Skin epidermis (tissue), 12 donors: Measurements from ENCODE around the gene AGBL1.

ENCODE experiments used
- H3K27ac ChIP-seq, 21 experiments: fragments of 200-600 bp; sonication (generic) in 11 of 21; one replicate each; pipeline ENCODE4 v1.5.0; 2020; ENCODE audit warnings: mild to moderate bottlenecking in 3 of 21, inconsistent platforms in 2 of 21, moderate library complexity in 2 of 21
- H3K4me3 ChIP-seq, 7 experiments: fragments of 200-600 bp; sonication (generic) in 2 of 7; one replicate each; pipeline ENCODE4 v1.5.0; 2020; ENCODE audit warnings: inconsistent platforms in 2 of 7, mild to moderate bottlenecking in 2 of 7, moderate library complexity in 1 of 7

AGBL1 gene

DNA sequence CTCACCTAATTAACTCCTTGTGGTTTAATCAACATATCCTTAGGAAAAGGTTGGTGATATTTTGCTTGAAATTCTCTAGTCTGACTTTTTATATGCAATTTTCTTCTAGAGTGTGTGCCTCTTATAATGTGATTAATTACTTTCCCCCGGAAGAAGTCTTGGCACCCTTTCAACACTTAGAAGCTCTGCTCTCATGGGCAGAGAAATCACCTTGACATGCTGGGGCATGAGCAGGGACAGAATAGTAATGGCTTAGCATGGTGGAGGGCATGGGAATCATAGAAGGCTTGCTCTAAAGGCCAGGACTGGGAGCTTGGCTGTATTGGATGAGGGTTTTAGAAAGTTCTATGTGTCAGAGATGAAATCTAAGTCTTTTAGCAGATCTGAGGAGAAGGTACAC is 293.5 kb downstream of the AGBL1 start:
- no peak overlapping the region for H3K4me3 ChIP-seq
- no peak overlapping the region for H3K27ac ChIP-seq

DNA sequence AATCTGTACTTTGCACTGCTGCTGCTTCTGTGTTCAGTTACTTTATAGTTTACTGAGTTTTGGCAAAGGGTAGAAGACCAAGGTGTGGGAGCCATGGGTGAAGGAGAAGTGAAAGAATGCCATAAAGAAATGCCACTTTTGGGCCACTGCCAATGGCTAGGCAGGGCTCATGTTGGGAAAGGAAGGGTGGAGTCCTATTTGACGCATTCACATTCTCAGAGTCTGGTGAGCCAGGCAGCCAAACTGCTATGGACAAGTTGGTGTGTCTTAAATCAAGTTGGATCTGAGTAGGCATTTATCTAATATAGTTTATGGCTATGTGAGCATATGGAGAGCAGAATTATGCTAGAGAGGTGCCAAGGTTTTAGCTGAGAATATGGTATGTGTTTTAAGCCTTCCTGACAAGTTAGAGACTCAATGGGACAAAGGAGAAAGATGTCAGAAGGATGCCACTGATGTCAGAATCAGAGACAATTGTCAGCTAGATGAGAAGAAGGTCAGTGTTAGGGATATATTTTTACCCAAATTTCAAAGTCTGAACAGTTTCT is 296.1 kb downstream of the AGBL1 start:
- Histone ChIP-seq H3K27ac (no peak overlapping the region), H3K4me3 (no peak overlapping the region)

DNA sequence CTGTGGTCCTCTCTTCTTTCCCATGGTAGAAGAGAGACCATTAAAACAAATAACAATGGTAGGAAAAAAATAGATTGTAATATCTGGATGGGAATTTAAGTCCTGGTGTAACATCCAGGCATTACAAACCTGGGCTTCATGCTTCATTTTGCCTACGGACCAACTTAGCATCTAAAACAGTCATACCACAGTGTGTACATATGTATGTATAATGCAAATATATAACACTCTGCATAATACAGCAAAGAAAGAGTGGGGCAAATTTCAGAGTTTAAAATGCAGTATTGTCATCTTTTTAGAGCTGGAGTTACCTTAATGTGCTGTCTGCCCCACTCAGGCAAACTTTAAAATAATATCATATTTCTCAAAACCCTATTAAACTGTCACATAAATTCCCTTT is 298.2 kb downstream of the AGBL1 start:
- Histone ChIP-seq H3K27ac (no peak overlapping the region), H3K4me3 (no peak overlapping the region)

DNA sequence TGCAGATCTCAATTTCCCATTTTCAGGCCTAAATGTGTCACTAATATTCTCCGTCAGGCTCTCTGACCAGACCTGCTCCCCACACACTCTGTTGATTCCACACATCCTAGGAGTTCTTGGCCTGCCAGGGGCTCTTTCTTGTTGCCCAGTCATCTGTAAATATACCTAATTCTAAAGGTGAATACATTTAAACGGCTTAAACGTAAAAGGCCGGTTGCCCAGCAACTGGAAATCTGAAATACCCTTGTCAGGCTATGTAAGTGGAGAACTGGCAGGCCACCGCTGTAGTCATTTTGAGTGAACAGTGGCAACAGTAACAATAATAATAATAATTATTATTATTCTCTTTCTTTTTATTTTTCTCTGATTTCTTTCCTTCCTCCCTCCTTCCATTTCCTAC is 302.7 kb downstream of the AGBL1 start:
- Histone ChIP-seq H3K27ac (no peak overlapping the region), H3K4me3 (no peak overlapping the region)

DNA sequence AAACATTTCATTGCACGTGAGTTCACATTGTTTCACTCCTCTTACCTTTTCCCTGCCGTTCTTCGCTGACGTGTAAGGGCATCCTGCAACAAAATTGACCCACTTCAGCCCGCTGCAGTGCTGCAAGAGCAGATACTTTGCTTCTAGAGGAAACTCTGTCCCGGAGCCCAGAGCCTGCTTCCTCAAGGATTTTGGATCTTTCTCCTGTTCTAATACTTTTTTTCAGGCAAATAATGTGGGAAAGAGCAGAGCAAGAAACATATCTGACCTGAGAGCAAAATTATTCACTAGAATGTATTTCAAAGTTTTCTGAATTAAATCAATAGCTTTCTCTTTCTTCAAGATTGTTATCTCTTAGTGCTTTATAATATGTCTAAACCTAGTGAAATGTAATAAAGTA is 303.9 kb downstream of the AGBL1 start:
- Histone ChIP-seq H3K27ac (no peak overlapping the region), H3K4me3 (no peak overlapping the region)

DNA sequence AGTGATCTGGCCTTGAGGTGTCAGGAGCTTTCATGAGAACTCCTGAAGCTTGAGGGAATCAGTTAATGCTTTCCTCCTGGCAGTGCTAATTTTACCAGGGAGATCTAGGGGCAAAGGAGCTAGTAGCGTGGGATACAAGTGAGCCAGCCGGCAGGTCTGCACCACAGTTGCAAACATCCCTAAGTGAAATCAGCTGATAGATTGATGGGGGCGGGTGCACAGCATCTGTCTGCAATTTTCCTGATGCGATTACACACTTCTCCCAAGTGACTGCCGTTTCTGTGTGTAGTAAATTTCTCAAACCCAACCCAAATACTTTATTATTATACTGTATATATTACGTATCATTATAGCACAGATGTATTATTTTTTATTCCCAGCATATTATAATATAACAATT is 304.5 kb downstream of the AGBL1 start:
- Histone ChIP-seq H3K27ac (no peak overlapping the region), H3K4me3 (no peak overlapping the region)

DNA sequence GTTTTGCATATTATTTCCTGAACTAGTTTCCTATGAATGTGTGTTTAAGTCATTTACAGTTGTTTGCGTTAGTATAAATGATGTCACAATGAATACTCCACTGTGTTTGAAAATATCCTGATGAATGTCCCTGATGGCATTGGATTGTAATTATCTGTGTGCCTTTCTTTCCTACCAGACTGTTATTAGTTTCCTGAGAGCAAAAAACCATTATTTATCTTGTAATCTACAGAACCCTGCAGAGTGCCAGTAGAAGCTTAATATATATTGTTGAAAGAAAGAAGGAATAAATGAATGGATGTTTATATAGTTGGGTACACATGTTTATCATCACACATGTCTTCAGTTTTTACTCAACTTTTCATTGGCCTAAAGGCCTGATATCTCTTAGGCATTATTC is 312.6 kb downstream of the AGBL1 start:
- Histone ChIP-seq H3K27ac (no peak overlapping the region), H3K4me3 (no peak overlapping the region)

DNA sequence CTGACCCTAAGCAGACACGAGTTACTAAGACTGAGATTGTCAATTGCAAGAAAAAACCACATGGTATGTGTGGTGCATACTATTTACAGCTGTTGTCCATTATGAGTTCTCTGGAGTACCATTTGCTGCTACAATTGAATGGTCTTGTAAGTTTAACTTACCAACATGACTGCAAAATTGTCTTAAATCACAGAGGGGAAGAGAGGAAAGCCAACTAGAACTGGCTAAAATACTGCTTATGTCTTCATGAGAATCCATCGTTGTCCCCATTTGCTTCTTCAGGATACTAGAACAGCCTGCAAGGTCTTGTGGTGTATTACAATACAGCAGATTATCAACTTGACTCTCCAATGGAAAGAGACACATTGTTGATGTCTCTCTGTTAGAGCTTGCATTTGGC is 313.2 kb downstream of the AGBL1 start:
- Histone ChIP-seq H3K27ac (no peak overlapping the region), H3K4me3 (no peak overlapping the region)

DNA sequence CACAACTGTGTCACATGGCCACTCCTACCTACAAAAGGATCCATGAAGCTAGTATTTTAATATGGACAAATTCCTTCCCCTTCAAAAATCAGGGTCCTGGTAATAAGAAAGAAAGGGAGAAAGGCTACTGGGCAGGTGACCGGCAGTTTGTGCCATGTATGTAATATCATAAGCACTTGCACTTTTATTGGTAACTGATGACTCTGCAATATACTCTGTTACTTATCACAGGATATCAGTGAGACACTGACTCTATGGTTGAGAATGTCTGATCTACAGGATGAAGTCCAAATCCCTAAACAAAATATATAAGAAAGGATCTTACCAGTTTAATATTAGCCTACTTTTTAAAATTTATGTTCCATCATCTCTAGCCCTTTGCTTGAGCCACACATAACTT is 315.2 kb downstream of the AGBL1 start:
- Histone ChIP-seq H3K27ac (no peak overlapping the region), H3K4me3 (no peak overlapping the region)

DNA sequence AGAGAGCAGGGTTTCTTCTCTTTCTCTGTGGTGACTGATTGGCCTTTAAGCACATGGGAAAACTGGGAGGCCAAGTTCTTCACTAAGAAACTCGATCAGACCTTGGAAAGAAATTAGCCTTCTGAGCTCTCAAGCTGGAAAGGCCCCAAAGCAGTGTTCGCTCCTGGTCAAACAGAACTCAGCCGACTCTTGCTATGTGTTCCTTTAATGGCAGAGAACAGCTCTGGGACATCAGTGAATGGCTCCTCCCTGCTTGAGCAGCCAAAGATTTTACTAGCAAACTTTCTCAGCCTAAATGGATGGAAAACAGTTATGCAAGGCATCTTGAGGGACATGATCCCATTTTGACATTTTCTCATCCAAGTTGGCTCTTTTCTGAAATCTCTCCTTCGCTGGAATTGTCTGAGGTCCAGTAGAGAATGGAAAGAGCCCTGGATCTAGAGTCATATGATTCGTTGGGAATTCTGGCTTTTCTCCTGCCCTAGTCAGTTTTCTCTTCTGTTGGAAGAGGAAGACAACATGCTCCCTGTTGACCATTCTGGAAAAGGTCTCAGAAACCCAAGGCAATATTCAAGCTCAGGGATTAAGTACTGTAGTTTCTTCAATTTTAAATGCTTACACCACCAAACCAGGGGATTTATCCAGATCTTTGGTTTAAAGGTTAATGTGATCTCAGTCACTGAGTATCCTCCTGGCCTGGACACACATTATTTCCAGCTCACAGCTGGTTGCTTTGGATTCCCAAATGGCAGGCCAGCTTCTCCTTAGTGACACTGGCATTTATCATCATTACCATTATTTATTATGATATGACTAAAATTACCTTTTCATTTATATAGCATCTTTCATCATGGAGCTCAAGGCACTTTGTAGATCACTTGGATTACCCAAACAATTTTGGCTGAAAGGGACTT is 319.6 kb downstream of the AGBL1 start:
- no peak overlapping the region for H3K27ac ChIP-seq
- no peak overlapping the region for H3K4me3 ChIP-seq

DNA sequence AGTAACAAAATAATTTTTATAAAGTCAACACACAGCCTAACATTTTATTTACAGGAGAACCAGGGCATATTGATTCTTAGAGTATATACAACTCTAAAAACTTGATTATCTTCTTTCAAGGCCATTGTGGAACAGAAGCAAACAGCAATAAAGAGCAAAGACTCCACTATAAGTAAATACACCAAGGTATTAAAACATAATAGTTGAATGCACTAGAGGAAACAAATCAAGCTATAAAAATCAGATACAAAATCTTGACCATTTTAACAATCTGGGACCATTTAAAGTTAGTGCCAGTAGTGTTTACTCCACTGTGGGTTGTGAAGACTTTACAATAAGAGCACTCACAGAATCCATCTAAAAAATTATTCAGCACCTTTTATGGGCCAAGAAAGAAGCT is 323.6 kb downstream of the AGBL1 start:
- H3K4me3 ChIP-seq, result no peak overlapping the region
- H3K27ac ChIP-seq, result no peak overlapping the region

DNA sequence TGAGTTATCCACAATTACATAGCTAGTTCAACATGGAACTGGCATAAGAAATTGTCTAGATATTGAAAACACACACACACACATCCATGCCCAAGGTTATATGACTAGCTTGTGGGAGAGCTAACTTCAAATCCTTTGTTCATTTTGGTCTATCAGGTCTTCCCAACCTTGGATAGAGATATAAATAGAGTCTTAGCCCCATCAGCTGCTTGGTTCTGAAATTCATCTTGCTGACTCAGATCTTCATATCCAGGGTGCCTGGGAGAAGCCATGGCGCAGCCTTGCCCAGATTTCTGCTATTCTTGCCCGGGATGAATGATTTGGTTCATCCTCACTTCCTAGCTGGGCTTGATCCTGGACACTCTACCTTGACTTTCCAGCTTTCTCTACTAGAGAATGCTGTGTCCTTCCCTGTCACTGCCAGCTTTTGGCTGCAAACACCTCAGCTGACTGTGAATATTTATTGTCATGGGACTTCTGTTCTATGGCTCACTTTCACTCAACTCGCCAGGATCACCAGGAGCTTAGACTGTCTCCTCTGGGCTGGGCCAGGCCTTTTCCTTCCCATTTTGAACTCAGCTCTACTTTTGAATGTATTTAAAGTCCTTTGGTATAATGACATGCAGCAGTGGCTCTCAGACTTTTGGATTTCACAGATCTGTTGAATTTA is 324.4 kb downstream of the AGBL1 start:
- H3K4me3 ChIP-seq, result no peak overlapping the region
- H3K27ac ChIP-seq, result no peak overlapping the region

DNA sequence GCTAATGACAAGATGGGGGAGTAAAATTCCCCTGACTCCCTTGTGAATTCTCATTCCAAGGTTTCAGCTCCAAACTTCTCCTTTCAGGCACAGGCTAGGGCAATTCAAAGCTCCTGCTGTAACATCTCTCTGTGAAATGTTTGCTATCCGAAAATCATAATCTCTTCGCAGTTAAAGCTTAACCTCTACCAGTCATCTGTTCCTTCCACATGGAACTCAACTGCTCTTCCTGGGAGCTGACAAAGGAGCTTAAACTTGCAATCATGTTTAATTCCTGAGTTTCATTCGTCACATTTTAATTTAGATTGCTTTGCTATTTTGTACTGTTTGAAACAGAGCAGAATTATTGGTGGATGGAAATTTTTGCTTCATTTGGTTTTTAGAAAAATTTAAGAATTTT is 328.6 kb downstream of the AGBL1 start:
- H3K27ac ChIP-seq, result no peak overlapping the region
- H3K4me3 ChIP-seq, result no peak overlapping the region

DNA sequence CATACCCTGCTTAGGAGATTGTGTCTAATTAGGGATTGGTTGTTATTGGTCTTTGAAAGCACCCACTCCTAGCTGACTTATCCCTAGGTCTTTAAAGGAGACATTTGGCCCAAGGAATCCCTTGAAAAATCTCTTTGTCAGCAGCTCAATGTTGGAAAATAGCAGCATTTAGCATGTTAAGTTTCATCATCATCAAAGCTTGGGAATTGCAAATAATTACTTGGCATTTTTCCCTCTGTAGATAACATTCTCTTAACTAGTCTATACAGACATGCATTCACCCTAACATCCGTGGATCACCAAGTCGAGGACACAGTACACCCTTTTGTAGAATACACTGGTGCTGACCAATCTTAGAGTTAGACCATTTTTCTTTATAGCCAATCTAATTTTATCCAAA is 332.2 kb downstream of the AGBL1 start:
- Histone ChIP-seq H3K4me3 (no peak overlapping the region), H3K27ac (no peak overlapping the region)

DNA sequence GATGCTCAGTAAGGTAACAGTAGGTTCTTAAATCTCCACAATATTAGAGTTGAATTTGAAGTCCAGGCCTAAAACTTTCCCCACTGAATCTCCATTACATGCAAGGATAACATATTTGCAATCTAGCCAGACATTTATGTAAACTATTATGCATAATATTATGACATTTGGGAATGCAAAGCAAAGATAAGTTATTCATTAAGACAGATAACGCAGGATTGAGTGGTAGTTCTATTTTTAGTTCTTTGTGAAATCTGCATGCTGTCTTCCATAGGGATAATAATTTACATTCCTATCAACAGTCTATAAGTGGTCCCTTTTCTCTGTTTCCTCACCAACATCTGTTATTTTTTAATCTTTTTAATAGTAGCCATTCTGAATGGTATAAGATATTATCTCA is 333.5 kb downstream of the AGBL1 start:
- no peak overlapping the region for H3K27ac ChIP-seq

DNA sequence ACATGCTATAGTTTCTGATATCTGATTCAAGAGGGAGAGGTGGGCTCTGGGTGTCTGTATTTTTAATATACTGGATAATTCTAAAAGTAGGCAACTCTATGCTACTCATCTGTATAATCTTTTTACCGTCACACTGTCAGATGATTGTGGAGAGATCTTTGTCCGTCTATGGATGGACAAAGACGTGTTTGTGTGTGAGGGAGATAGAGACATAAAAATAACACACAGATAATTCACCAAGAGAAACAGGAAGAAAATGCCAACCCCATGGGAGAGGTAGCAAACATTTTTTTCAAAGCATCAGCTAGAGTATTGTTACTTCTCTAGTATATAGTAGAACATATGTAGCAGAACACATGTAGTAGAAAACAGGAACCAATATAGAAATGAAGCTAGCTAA is 346.1 kb downstream of the AGBL1 start:
- no peak overlapping the region for H3K27ac ChIP-seq
- no peak overlapping the region for H3K4me3 ChIP-seq

More for the DNA sequence above, 333.5 kb downstream of the AGBL1 start:
- no peak overlapping the region for H3K4me3 ChIP-seq

DNA sequence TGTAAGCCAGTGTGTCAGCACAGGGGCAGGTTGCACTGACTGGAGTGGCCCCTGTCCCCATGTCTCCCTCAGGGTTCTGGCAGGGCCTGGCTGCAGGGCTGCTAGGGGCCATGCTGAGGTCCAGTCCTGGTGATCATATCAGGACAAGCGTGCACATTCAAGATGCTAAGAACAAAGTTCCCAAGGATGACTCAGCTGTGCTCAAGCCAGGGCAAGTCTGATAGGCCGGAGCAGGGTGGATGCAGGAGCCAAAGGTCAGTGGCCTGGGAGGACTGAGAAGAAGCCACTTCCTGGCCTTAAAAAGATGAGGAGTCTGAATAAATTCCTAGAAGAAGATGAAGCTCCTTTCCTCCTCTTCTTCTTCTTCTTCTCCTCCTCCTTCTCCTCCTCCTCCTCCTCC is 353.2 kb downstream of the AGBL1 start:
- Histone ChIP-seq H3K4me3 (no peak overlapping the region), H3K27ac (no peak overlapping the region)

DNA sequence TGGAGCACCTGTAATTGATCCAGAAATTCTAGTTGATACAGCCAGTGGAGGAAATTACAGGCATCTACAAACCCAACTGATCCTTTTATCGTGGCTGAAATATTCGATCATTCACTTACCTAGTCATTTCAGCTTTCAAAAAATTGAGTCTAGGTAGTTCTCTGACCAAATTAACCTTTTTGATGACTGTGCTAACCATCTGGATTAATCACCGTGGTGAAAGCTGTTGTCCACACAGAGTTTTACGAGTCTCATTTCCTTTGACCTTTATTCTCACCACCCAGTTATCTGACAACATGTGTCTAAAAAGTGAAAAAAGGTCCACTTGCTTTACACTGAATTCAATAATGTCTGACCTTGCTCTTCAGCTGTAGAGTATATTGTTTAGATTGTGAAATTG is 354.3 kb downstream of the AGBL1 start:
- no peak overlapping the region for H3K4me3 ChIP-seq
- H3K27ac ChIP-seq, result no peak overlapping the region

DNA sequence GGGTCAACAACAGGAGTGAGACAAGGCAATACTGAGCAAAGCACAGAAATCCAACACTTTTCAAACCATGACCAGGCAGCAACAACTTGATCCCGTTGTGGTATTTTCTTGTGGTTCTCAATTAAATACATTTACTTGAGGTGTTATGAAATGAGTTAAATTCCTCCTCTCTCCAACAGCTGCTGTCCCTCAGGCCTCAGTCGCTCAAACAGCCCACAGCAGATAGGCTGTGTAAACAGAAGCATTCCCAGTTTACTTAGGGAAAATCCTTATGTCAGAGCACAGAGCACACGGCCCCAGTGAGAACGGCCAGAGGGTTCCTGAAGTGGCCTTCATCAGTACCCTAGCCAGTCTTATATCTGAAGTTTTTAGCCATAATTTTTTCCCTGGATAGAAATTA is 359.9 kb downstream of the AGBL1 start:
- Histone ChIP-seq H3K27ac (no peak overlapping the region), H3K4me3 (no peak overlapping the region)

DNA sequence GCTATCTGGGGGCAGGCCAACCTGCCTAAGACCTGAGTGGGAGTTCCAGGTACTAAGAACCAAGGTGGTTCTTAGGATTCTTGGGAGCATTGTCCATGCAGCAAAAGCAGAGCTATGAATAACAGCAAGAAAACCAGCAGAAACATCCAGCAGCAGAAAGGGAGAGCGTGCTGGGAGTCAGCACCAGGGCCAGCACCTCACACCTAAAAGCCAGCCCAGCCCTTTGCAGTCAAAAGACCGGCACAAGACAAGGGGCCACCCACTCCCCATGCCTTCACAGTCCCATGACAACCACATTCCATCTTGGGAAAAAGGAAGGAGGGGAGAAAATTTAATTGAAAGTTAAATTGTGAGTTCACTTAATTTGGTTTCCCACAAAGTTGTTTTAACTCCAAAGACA is 364.9 kb downstream of the AGBL1 start:
- H3K27ac ChIP-seq, result no peak overlapping the region
- H3K4me3 ChIP-seq, result no peak overlapping the region

DNA sequence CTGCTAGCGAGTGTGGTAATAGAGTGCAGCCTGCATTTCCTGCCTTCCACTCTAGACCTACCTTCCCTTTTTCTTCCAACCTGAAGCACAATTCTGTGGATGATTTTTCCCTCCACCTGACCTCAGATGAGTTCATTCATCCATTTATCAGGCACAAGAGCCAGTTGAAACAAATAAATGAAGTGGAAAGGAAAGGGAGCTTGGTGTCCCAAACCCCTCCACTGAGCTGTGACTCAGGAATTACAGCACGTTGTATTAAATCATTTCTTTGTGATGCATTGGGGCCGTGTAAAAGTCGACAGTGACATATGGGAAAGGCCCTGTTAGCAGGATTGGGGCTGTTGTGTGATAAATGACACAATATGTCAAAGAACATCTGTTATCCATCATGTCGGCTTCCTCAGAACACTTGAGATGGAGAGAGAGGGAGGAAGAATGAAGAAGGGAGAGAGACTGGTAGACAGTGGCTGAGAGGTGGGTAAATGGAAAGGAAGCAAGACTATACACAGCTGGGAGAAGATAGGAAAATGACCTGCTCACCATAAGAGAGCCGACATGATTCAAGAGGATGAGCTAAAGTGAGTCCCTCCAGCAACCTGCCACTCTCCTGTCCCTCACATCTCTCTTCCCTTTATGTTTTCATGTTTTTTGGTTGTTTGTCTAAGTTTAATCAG is 366.0 kb downstream of the AGBL1 start:
- no peak overlapping the region for H3K4me3 ChIP-seq
- no peak overlapping the region for H3K27ac ChIP-seq
